ENCODE data around the gene BTC.

The BTC gene

DNA sequence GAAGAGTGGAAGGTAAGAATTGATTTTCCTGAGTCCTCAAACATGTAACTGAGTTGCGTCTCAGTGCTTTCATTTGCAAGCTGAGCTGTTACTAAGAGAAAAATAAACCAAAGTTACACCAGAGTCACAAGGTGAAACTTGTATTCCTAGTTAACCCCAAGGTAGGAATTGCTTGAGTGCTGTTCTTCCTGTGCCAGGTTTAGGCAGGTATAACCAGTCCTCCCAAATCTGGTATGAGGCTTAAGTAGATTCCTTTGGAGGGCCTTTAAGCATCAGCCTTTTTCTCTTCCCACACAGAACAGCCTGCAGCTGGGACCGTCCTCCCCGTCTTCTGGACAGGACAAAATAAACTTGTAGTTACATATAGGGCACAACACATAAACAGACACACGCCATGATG lies 2.3 kb upstream of the BTC start:
- Histone ChIP-seq H3K27ac (ENCODE audit: low read depth, low read length) (no peak overlapping the region), H3K4me3 (ENCODE audit: low read depth in 1 of 2, low read length in 2 of 2) (no peak overlapping the region), H3K9ac (ENCODE audit: low read length) (no peak overlapping the region), H3K27me3 (ENCODE audit: control insufficient read depth in 1 of 2, insufficient read depth in 2 of 2, low read length in 2 of 2) (peaks cover 0 to 6% of the 10 kb centered on the region in 2 donors), H3K9me3 (ENCODE audit: low read length) (no peaks in the 10 kb centered on the region), H3K4me1 (ENCODE audit: insufficient read depth, low read length) (peaks cover 12% of the 10 kb centered on the region), H3K36me3 (ENCODE audit: insufficient read depth, low read length) (no peaks in the 10 kb centered on the region)

DNA sequence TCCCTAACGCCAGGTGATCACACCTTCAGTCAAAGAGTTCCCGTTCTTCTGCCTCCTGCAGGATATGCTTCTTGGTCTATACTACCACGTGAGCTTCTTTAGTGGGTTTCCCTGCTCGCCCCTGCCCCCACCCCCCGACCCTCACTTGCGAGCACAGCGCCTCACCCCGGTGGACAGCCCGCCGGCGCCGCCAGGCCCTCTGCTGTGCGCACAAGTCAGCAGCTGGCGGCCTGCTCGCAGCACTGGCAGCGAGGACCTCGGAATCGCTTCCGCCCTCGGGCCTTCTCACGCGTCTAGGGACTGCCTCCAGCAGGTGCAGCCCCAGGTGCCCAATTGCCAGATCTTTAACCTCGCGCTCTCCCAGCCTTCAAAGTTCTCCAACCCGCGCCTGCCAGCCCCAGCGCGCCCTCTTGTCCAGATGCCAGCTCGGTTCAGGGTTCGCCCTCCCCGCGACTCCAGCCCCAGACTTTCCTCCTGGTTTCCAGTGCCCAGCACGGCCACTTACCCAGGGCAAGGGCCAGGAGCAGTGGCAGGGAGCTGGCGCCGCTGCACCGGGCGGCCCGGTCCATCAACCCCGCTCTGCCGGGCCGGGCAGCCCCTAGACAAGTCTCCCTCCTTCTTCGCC lies 454 bp downstream of the BTC start:
- H3K36me3 ChIP-seq (ENCODE audit: insufficient read depth, low read length), result no peaks in the 10 kb centered on the region
- peak overlapping the region; percentile 44 for H3K9ac ChIP-seq (ENCODE audit: low read length)
- H3K4me3 ChIP-seq (ENCODE audit: low read depth in 1 of 2, low read length in 2 of 2), result peak overlapping the region; percentile 64 to 72
- H3K9me3 ChIP-seq (ENCODE audit: low read length), result no peaks in the 10 kb centered on the region
- peak overlapping the region; percentile 85 for H3K27ac ChIP-seq (ENCODE audit: low read depth, low read length)
- H3K4me1 ChIP-seq (ENCODE audit: insufficient read depth, low read length), result peaks cover 19% of the 10 kb centered on the region
- peaks cover 0 to 6% of the 10 kb centered on the region in 2 donors for H3K27me3 ChIP-seq (ENCODE audit: control insufficient read depth in 1 of 2, insufficient read depth in 2 of 2, low read length in 2 of 2)

DNA sequence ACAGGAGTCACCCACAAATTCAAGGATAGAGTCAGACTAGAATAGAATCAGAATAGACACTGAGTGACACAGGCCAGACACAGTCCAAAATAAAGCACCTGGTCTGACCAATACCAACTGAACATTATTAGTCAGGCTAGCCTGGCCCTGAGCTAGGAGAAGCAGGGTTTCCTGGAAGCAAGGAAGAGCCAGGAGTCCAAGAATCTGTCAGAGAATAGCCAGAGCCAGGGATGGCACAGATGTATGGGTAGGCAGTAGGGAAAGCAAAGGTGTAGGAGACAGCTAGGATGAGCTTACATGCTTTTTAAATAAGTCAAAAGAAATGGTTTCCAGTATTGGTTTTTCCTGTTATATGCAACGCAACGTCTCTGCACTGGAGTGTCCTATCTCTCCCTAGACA lies 3.7 kb downstream of the BTC start:
- Histone ChIP-seq H3K4me3 (ENCODE audit: low read depth in 1 of 2, low read length in 2 of 2) (peak overlapping the region in 1 of 2 donors; percentile 13), H3K36me3 (ENCODE audit: insufficient read depth, low read length) (no peaks in the 10 kb centered on the region), H3K9me3 (ENCODE audit: low read length) (no peaks in the 10 kb centered on the region), H3K27ac (ENCODE audit: low read depth, low read length) (peak overlapping the region; percentile 29), H3K4me1 (ENCODE audit: insufficient read depth, low read length) (peaks cover 19% of the 10 kb centered on the region), H3K27me3 (ENCODE audit: control insufficient read depth in 1 of 2, insufficient read depth in 2 of 2, low read length in 2 of 2) (peaks cover 0 to 6% of the 10 kb centered on the region in 2 donors), H3K9ac (ENCODE audit: low read length) (no peak overlapping the region)

DNA sequence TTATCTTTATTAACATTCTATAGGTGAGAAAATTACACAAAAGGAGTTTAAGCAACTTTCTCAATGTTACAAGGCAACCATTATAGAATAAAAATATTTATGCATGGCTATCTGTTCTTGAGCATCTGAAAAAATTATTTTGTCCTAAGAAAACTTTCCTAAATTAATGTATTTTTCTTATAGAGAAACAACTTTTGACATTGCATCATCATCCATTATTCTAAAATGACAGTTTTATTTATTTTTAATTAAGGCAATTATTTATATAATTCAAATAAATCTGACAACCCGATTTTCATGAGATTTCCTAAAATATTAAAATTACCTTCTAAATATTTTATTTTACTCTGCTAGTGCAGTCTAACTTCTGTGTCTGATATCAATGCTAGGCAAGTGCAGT lies 4.8 kb downstream of the BTC start:
- Histone ChIP-seq H3K27me3 (ENCODE audit: control insufficient read depth in 1 of 2, insufficient read depth in 2 of 2, low read length in 2 of 2) (peaks cover 0 to 6% of the 10 kb centered on the region in 2 donors), H3K4me3 (ENCODE audit: low read depth in 1 of 2, low read length in 2 of 2) (no peak overlapping the region), H3K27ac (ENCODE audit: low read depth, low read length) (no peak overlapping the region)

DNA sequence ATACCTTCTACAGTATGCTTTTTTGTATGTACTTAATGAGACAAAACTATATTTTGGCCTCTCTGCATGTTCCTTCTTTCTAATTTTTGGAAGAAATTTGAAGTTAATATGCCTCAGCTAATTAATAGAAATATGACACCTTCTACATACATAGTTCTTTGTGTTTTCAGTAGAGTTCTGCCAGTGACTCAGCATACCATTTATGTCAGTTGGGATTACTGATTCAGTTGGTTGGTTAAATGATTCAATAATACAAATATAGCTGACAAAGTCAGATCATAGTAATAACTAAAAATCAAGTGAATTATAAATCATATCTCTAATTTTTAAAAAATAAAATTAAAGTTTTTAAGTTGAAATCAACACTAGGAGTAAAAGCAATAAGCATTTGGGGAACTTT lies 16.8 kb downstream of the BTC start:
- Histone ChIP-seq H3K9me3 (ENCODE audit: low read length) (no peaks in the 10 kb centered on the region), H3K9ac (ENCODE audit: low read length) (no peak overlapping the region), H3K27ac (ENCODE audit: low read depth, low read length) (no peak overlapping the region), H3K36me3 (ENCODE audit: insufficient read depth, low read length) (no peaks in the 10 kb centered on the region), H3K4me1 (ENCODE audit: insufficient read depth, low read length) (no peaks in the 10 kb centered on the region), H3K4me3 (ENCODE audit: low read depth in 1 of 2, low read length in 2 of 2) (no peak overlapping the region), H3K27me3 (ENCODE audit: control insufficient read depth in 1 of 2, insufficient read depth in 2 of 2, low read length in 2 of 2) (no peaks in the 10 kb centered on the region)

More for the DNA sequence above, 4.8 kb downstream of the BTC start:
- Histone ChIP-seq H3K4me1 (ENCODE audit: insufficient read depth, low read length) (peaks cover 19% of the 10 kb centered on the region), H3K36me3 (ENCODE audit: insufficient read depth, low read length) (no peaks in the 10 kb centered on the region), H3K9me3 (ENCODE audit: low read length) (no peaks in the 10 kb centered on the region), H3K9ac (ENCODE audit: low read length) (no peak overlapping the region)

DNA sequence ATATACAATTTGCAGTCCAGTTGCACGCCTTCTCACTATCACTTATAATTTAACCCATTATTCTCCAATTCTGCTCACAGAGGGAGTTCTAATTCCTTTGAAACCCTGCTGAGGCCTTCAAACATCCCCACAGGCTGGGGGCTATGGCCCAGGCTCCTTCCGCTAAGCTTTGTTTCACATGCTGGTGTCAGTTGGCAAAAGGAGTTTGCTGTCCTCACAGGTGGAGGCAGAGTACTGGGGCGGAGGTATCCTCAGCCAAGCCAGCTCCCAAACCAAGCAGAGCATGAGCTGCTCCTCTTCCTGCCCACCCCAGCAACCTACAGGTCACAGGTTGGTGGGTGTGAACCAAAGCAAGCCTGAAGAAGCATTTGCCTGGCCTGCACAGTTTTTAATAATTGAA lies 21.5 kb downstream of the BTC start:
- Histone ChIP-seq H3K9me3 (ENCODE audit: low read length) (no peaks in the 10 kb centered on the region), H3K36me3 (ENCODE audit: insufficient read depth, low read length) (no peaks in the 10 kb centered on the region), H3K27me3 (ENCODE audit: control insufficient read depth in 1 of 2, insufficient read depth in 2 of 2, low read length in 2 of 2) (no peaks in the 10 kb centered on the region), H3K4me3 (ENCODE audit: low read depth in 1 of 2, low read length in 2 of 2) (no peak overlapping the region), H3K27ac (ENCODE audit: low read depth, low read length) (no peak overlapping the region), H3K9ac (ENCODE audit: low read length) (no peak overlapping the region), H3K4me1 (ENCODE audit: insufficient read depth, low read length) (peaks cover 6% of the 10 kb centered on the region)

DNA sequence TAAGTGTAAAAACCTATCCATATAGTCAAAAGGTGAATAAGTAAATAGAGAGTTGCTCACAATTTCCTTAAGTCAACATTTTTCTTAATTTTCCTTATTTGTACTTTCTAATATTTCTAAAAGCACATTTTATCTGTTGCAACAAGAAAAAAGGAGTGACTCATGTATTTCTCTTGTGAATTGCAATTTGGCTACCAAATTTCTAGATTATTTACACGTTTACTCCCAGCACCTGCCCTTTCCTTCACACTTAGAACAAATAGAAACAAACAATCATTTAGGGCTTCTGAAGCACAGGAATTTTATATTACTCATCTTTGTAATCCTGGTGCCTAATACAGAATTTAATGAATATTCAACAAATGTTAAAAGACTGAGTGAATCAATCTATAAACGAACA lies 22.2 kb downstream of the BTC start:
- Histone ChIP-seq H3K27ac (ENCODE audit: low read depth, low read length) (no peak overlapping the region), H3K36me3 (ENCODE audit: insufficient read depth, low read length) (no peaks in the 10 kb centered on the region), H3K9ac (ENCODE audit: low read length) (no peak overlapping the region), H3K4me1 (ENCODE audit: insufficient read depth, low read length) (peaks cover 6% of the 10 kb centered on the region), H3K27me3 (ENCODE audit: control insufficient read depth in 1 of 2, insufficient read depth in 2 of 2, low read length in 2 of 2) (no peaks in the 10 kb centered on the region), H3K4me3 (ENCODE audit: low read depth in 1 of 2, low read length in 2 of 2) (no peak overlapping the region), H3K9me3 (ENCODE audit: low read length) (no peaks in the 10 kb centered on the region)

DNA sequence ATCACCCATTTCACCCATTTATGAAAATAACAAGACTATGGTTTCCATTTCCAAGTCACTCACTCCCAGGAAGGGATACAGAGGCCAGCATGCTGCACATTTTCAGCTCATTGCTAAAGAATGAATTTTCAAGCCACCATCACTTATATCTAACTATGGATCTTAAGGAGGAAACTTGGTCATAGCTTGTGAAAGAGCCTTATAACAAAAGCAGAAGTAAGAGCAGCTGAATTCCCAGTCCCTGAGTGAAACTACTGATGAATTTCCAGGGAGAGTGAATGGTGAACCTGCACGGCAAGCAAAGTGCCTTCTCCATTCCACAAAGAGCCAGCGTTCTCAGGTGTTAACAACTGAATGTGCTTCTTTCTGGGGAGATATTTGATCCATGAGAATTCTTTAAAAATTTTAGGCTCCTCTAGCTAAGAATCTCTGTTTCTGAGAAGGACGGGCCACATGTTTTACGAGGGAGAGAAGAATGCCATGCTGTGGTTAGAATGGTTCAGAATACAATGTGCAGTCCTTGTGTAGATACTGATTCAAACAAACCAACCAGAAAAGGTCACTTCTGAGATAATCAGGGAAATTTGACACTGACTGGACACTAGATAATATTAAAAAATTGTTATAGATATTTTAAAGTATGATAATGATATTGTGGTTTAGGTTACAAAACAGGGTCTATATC lies 24.0 kb downstream of the BTC start:
- Histone ChIP-seq H3K36me3 (ENCODE audit: insufficient read depth, low read length) (no peaks in the 10 kb centered on the region), H3K9me3 (ENCODE audit: low read length) (no peaks in the 10 kb centered on the region), H3K27ac (ENCODE audit: low read depth, low read length) (no peak overlapping the region)

DNA sequence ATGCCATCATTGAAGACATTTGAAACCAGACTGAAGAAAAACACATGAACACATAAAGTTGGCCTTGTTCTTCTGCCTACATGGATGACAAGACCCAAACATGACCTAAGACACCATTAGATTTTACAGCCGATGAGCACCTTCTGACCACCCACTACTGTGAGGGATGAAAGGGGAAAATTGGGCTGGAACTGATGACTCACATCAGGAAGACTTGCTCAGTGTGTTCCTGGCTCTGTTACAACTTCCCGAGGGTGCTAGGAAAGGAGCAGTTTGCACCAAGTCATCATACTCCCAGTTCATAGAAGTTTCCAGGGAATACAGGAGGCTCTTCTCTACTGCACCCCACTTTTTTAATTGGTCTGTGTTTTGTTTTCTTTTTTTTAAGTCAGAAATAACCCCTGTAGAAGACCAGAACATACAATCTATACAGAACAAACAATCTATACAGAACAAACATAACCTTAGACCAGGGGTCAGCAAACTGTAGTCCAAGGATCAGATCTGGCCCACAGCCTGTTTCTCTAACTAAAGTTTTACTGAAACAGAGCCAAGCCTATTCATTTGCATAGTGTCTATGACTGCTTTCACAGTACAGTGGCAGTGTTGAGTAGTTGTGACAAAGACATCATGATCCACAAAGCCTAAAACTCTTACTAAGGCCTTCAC lies 25.3 kb downstream of the BTC start:
- Histone ChIP-seq H3K27ac (ENCODE audit: low read depth, low read length) (no peak overlapping the region), H3K9ac (ENCODE audit: low read length) (no peak overlapping the region)

More for the DNA sequence above, 24.0 kb downstream of the BTC start:
- H3K27me3 ChIP-seq (ENCODE audit: control insufficient read depth in 1 of 2, insufficient read depth in 2 of 2, low read length in 2 of 2), result no peaks in the 10 kb centered on the region
- no peak overlapping the region for H3K9ac ChIP-seq (ENCODE audit: low read length)
- no peak overlapping the region for H3K4me3 ChIP-seq (ENCODE audit: low read depth in 1 of 2, low read length in 2 of 2)
- H3K4me1 ChIP-seq (ENCODE audit: insufficient read depth, low read length), result peaks cover 6% of the 10 kb centered on the region

DNA sequence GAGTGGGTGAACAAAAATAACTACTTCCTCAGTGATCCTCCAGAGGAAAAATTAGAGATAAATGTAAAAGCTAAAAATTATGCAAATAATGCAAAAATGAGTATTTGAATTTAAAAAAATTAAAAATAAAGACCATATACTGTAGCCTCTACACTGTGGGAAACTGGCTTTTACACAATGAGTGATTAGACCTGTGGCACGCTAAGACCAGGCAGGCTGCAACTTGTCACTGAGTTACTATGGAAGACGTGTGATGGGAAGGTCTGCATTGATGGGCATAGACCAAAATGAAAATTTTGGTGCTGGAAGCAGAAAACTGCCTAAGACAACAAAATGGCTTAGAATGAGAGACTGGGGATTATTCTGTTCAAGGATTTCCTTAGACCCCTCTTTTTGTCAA lies 30.2 kb downstream of the BTC start:
- no peaks in the 10 kb centered on the region for H3K27me3 ChIP-seq (ENCODE audit: control insufficient read depth in 1 of 2, insufficient read depth in 2 of 2, low read length in 2 of 2)
- H3K27ac ChIP-seq (ENCODE audit: low read depth, low read length), result no peak overlapping the region
- H3K36me3 ChIP-seq (ENCODE audit: insufficient read depth, low read length), result no peaks in the 10 kb centered on the region
- peaks cover 5% of the 10 kb centered on the region for H3K4me1 ChIP-seq (ENCODE audit: insufficient read depth, low read length)
- no peaks in the 10 kb centered on the region for H3K9me3 ChIP-seq (ENCODE audit: low read length)
- H3K4me3 ChIP-seq (ENCODE audit: low read depth in 1 of 2, low read length in 2 of 2), result no peak overlapping the region
- no peak overlapping the region for H3K9ac ChIP-seq (ENCODE audit: low read length)

More for the DNA sequence above, 25.3 kb downstream of the BTC start:
- Histone ChIP-seq H3K4me1 (ENCODE audit: insufficient read depth, low read length) (peaks cover 6% of the 10 kb centered on the region), H3K27me3 (ENCODE audit: control insufficient read depth in 1 of 2, insufficient read depth in 2 of 2, low read length in 2 of 2) (no peaks in the 10 kb centered on the region), H3K4me3 (ENCODE audit: low read depth in 1 of 2, low read length in 2 of 2) (no peak overlapping the region), H3K36me3 (ENCODE audit: insufficient read depth, low read length) (no peaks in the 10 kb centered on the region), H3K9me3 (ENCODE audit: low read length) (no peaks in the 10 kb centered on the region)

DNA sequence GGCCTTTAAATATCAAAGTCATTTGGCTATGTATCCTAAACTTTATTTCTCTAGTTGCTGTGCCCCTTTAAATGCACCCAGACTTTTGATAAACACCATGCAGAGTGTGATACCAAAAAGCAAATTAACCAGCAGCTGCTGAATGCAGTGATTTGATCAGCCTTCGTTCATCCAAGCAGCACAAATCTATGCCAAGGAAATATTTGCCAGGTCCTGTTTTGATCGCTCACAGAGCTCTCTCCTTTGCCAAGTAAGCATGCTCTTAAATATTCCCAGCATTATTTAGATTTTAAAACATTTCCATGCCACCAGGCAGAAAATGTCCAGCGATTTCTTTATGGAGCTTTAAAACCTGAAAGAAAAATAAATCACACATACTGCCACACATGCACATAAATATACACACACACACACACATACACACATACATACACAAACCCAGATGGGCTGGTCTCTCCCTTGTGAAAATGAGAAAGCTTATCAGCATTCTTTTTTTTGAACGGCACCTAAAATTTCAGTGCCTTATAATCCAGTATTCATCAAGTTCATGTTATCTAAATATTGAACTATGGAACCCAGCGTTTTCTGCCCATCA lies 35.7 kb downstream of the BTC start:
- Histone ChIP-seq H3K27me3 (ENCODE audit: control insufficient read depth in 1 of 2, insufficient read depth in 2 of 2, low read length in 2 of 2) (no peaks in the 10 kb centered on the region), H3K4me3 (ENCODE audit: low read depth in 1 of 2, low read length in 2 of 2) (peak overlapping the region in 1 of 2 donors; percentile 19), H3K4me1 (ENCODE audit: insufficient read depth, low read length) (peaks cover 24% of the 10 kb centered on the region), H3K36me3 (ENCODE audit: insufficient read depth, low read length) (no peaks in the 10 kb centered on the region), H3K9me3 (ENCODE audit: low read length) (no peaks in the 10 kb centered on the region), H3K9ac (ENCODE audit: low read length) (no peak overlapping the region), H3K27ac (ENCODE audit: low read depth, low read length) (no peak overlapping the region)
